ENCODE measurements around the gene PRUNE2.

The PRUNE2 gene

DNA sequence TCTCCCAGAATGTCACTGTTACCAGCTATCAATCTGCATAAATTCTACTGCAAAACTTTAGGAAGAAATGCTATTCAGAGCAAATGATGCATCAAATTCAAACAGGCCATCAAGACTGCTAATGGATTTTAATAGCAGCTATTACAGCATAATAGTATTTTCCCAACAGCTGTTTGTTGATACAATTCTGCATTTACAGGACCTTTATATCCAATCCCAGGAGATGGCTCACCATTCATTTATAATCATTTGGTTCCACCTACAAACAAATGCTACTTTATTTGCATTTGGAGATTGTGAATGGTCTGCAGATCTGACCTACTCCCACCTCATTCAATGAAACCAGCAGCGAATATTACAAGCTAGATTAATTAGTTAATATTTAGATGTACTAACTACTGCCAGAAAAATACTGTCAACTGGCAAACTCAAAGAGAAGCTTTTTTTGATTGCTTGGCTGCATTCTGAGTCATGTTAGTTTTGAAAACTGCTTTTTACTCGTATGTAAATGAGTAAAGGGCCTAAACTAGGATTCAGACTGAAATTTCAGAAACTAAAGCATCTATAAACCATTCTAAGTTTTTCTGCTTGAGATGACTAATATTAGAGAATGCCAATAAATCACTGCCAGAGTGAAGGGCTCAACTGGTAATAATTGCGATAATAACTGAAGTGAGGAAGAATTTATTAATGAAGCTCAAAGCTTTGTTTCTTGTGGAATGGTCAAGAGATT lies 148.8 kb downstream of the PRUNE2 start:
- Histone ChIP-seq H3K4me3 (replicated peaks; ENCODE audit: insufficient read depth, low read length) (no peak overlapping the region), H3K27ac (replicated peaks) (no peak overlapping the region), H3K27me3 (ENCODE audit: insufficient read depth, poor library complexity, severe bottlenecking) (no peaks in the 10 kb centered on the region)
- no peak for DNase-seq (ENCODE audit: low read depth in 1 of 2, low spot score in 1 of 2)
- TF ChIP-seq POLR2AphosphoS5 (IDR thresholded peaks at IDR 0.05; ENCODE audit: low read depth) (no peak), GABPA (IDR thresholded peaks at IDR 0.05; ENCODE audit: low read depth) (no peak), SPI1 (IDR thresholded peaks at IDR 0.05; ENCODE audit: borderline replicate concordance, low read depth) (no peak)
- TF ChIP-seq, protein P1, sequence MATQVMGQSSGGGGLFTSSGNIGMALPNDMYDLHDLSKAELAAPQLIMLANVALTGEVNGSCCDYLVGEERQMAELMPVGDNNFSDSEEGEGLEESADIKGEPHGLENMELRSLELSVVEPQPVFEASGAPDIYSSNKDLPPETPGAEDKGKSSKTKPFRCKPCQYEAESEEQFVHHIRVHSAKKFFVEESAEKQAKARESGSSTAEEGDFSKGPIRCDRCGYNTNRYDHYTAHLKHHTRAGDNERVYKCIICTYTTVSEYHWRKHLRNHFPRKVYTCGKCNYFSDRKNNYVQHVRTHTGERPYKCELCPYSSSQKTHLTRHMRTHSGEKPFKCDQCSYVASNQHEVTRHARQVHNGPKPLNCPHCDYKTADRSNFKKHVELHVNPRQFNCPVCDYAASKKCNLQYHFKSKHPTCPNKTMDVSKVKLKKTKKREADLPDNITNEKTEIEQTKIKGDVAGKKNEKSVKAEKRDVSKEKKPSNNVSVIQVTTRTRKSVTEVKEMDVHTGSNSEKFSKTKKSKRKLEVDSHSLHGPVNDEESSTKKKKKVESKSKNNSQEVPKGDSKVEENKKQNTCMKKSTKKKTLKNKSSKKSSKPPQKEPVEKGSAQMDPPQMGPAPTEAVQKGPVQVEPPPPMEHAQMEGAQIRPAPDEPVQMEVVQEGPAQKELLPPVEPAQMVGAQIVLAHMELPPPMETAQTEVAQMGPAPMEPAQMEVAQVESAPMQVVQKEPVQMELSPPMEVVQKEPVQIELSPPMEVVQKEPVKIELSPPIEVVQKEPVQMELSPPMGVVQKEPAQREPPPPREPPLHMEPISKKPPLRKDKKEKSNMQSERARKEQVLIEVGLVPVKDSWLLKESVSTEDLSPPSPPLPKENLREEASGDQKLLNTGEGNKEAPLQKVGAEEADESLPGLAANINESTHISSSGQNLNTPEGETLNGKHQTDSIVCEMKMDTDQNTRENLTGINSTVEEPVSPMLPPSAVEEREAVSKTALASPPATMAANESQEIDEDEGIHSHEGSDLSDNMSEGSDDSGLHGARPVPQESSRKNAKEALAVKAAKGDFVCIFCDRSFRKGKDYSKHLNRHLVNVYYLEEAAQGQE (IDR thresholded peaks at IDR 0.05; ENCODE audit: insufficient replicate concordance, low read depth), result no peak
- TF ChIP-seq, protein P2, sequence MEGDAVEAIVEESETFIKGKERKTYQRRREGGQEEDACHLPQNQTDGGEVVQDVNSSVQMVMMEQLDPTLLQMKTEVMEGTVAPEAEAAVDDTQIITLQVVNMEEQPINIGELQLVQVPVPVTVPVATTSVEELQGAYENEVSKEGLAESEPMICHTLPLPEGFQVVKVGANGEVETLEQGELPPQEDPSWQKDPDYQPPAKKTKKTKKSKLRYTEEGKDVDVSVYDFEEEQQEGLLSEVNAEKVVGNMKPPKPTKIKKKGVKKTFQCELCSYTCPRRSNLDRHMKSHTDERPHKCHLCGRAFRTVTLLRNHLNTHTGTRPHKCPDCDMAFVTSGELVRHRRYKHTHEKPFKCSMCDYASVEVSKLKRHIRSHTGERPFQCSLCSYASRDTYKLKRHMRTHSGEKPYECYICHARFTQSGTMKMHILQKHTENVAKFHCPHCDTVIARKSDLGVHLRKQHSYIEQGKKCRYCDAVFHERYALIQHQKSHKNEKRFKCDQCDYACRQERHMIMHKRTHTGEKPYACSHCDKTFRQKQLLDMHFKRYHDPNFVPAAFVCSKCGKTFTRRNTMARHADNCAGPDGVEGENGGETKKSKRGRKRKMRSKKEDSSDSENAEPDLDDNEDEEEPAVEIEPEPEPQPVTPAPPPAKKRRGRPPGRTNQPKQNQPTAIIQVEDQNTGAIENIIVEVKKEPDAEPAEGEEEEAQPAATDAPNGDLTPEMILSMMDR (IDR thresholded peaks at IDR 0.05; ENCODE audit: insufficient read depth, low read length), result no peak

DNA sequence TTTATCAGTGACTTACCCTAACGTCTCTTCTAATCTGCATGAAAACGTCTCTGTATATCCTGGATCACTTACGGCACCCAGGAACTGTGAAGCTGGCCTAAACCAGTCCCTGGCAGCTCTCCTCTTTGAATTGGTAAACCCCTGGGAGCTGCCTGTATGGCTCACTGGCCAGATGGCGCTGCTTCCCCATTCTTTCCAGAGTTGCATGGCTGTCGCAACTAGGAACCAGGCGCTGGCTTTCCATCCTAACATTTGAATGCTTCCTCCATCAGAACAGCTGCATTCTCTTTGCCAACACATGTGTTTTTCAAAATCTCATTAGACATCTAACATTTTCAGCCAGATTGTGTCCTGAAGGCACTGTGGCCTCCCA lies 149.7 kb downstream of the PRUNE2 start:
- H3K27ac ChIP-seq (replicated peaks), result no peak overlapping the region
- no peaks in the 10 kb centered on the region for H3K27me3 ChIP-seq (ENCODE audit: insufficient read depth, poor library complexity, severe bottlenecking)
- H3K4me3 ChIP-seq (replicated peaks; ENCODE audit: insufficient read depth, low read length), result no peak overlapping the region
- TF ChIP-seq, protein P1 (IDR thresholded peaks at IDR 0.05; ENCODE audit: insufficient replicate concordance, low read depth), result no peak
- TF ChIP-seq, protein P2 (IDR thresholded peaks at IDR 0.05; ENCODE audit: insufficient read depth, low read length), result no peak
- TF ChIP-seq POLR2AphosphoS5 (IDR thresholded peaks at IDR 0.05; ENCODE audit: low read depth) (peak; percentile 35; the same call in 1 of the 2 replicates), GABPA (IDR thresholded peaks at IDR 0.05; ENCODE audit: low read depth) (no peak), SPI1 (IDR thresholded peaks at IDR 0.05; ENCODE audit: borderline replicate concordance, low read depth) (peak; percentile 19; the same call in 1 of the 2 replicates)
- DNase-seq (ENCODE audit: low read depth in 1 of 2, low spot score in 1 of 2), result peak; percentile 35 to 73

DNA sequence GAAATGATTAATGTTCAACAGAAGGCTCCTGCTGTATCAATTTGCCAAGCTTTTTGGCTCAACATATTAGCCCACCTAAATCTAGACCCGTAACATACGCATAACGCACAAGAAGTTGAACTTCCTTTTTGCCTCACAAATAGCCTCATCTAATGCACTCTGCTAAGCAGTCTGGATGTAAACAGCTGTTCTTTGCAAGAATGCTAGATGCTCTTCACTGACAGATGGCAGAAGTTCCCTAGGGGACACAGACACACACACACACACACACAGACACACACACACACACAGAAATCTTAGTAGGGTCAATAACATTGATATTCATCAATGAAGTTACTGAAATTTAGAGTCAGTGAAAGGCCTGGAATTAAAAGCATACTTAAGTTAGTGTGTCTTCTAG lies 154.9 kb downstream of the PRUNE2 start:
- H3K27me3 ChIP-seq (ENCODE audit: insufficient read depth, poor library complexity, severe bottlenecking), result no peaks in the 10 kb centered on the region
- H3K27ac ChIP-seq (replicated peaks), result no peak overlapping the region
- no peak for DNase-seq (ENCODE audit: low read depth in 1 of 2, low spot score in 1 of 2)
- no peak overlapping the region for H3K4me3 ChIP-seq (replicated peaks; ENCODE audit: insufficient read depth, low read length)
- TF ChIP-seq, protein P2 (IDR thresholded peaks at IDR 0.05; ENCODE audit: insufficient read depth, low read length), result no peak
- TF ChIP-seq, protein P1 (IDR thresholded peaks at IDR 0.05; ENCODE audit: insufficient replicate concordance, low read depth), result no peak
- no peak for TF ChIP-seq POLR2AphosphoS5 (IDR thresholded peaks at IDR 0.05; ENCODE audit: low read depth)
- TF ChIP-seq SPI1 (IDR thresholded peaks at IDR 0.05; ENCODE audit: borderline replicate concordance, low read depth), result no peak
- no peak for TF ChIP-seq GABPA (IDR thresholded peaks at IDR 0.05; ENCODE audit: low read depth)

All from HL-60 (cell line).